Brain microvascular endothelial cell (primary cell): ENCODE results near the gene CADM2.

Experiments used
- DNase-seq: peaks from one replicate; pipeline ENCODE4 v3.0.0-alpha.2; 2020
- H3K27ac ChIP-seq: fragments of 250-450 bp; sonication (Bioruptor Pico); 2 replicates; pipeline ENCODE4 v1.5.1; 2020; ENCODE audit warnings: mild to moderate bottlenecking, moderate library complexity
- H3K27me3 ChIP-seq: fragments of 250-450 bp; sonication (Bioruptor Pico); replicated peaks from 2 replicates; pipeline ENCODE4 v1.5.1; 2020; ENCODE audit warnings: mild to moderate bottlenecking
- H3K36me3 ChIP-seq: fragments of 250-450 bp; sonication (Bioruptor Pico); replicated peaks from 2 replicates; pipeline ENCODE4 v1.5.1; 2020; ENCODE audit warnings: mild to moderate bottlenecking
- H3K4me3 ChIP-seq: 2 replicates; pipeline ENCODE4 v1.5.1; 2011; ENCODE audit warnings: low read depth, mild to moderate bottlenecking, control low read depth, low read length, moderate library complexity
- in situ Hi-C: cut with HindIII; loops from 2 replicates; pipeline ENCODE4 v1.10.0; 2017; ENCODE audit warnings: low sequenced_read_pairs, low pct_ligation_motif_present
- TF ChIP-seq, protein P1 (sequence below): IDR thresholded peaks from 2 replicates; pipeline ENCODE4 v1.5.1; 2011; ENCODE audit warnings: low read depth, mild to moderate bottlenecking, moderate library complexity, low read length, control low read depth, inconsistent platforms; ENCODE audit errors: missing control alignments

CADM2 gene

DNA sequence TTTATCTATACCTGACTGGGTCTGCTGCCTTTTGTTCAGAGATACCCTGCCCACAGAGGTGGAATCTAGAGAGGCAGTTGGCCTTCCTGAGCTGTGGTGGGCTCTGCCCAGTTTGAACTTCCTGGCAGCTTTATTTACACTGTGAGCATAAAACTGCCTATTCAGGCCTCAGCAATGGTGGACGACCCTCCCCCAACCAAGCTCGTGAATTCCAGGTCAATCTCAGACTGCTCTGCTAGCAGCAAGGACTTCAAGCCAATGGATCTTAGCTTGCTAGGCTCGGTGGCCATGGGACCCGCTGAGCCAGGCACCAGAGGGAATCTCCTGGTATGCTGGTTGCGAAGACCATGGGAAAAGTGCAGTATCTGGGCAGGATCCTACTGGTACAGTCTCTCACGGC lies 270.2 kb downstream of the CADM2 start:
- H3K27me3 ChIP-seq, result no peaks in the 10 kb centered on the region
- in situ Hi-C loops, result no loop called here
- TF ChIP-seq, protein P1, sequence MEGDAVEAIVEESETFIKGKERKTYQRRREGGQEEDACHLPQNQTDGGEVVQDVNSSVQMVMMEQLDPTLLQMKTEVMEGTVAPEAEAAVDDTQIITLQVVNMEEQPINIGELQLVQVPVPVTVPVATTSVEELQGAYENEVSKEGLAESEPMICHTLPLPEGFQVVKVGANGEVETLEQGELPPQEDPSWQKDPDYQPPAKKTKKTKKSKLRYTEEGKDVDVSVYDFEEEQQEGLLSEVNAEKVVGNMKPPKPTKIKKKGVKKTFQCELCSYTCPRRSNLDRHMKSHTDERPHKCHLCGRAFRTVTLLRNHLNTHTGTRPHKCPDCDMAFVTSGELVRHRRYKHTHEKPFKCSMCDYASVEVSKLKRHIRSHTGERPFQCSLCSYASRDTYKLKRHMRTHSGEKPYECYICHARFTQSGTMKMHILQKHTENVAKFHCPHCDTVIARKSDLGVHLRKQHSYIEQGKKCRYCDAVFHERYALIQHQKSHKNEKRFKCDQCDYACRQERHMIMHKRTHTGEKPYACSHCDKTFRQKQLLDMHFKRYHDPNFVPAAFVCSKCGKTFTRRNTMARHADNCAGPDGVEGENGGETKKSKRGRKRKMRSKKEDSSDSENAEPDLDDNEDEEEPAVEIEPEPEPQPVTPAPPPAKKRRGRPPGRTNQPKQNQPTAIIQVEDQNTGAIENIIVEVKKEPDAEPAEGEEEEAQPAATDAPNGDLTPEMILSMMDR, result no peak

DNA sequence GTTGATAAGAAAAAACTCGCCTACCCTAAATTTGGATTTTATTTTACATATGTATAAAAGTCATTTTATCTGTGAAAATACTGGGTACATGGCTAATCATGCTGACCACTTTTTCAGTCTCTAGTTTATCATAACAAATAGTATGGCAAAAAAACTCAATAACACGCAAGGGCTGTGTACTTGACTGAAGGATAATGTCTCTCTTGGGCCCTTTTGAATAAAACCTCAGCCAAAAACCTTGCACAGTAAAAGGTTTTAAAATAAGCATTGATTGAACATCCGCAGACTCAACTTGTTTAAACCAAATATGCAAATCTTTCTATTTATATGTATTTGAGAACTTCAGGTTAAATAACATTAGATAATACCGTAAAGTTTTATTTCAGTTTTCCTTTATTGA lies 285.3 kb downstream of the CADM2 start:
- Histone ChIP-seq H3K27me3 (no peaks in the 10 kb centered on the region), H3K36me3 (no peaks in the 10 kb centered on the region), H3K4me3 (no peak overlapping the region), H3K27ac (no peak overlapping the region)
- no peak for DNase-seq
- in situ Hi-C loops, result no loop called here
- TF ChIP-seq, protein P1, result no peak

More for the DNA sequence above, 270.2 kb downstream of the CADM2 start:
- no peak overlapping the region for H3K4me3 ChIP-seq
- DNase-seq, result no peak
- no peaks in the 10 kb centered on the region for H3K36me3 ChIP-seq
- H3K27ac ChIP-seq, result no peak overlapping the region

DNA sequence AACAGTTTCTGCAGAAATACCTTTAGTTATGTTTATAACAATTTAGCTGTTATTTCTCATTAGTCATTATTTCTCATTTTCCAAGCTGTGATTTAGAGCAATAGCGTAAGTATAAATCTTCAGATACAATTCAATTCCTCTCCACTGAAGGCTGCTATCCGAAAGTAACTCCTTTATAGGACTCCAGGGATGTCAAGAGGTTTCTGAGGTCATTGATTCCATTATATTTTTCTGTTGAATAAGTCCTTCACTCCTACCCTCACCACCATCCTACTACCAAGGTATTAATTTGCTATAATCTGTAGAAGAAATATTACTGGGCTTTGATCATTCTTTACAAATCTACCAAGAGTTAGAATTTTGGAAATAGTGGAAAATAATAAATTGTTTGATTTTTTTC lies 285.7 kb downstream of the CADM2 start:
- TF ChIP-seq, protein P1, result no peak
- Histone ChIP-seq H3K27me3 (no peaks in the 10 kb centered on the region), H3K4me3 (no peak overlapping the region)

DNA sequence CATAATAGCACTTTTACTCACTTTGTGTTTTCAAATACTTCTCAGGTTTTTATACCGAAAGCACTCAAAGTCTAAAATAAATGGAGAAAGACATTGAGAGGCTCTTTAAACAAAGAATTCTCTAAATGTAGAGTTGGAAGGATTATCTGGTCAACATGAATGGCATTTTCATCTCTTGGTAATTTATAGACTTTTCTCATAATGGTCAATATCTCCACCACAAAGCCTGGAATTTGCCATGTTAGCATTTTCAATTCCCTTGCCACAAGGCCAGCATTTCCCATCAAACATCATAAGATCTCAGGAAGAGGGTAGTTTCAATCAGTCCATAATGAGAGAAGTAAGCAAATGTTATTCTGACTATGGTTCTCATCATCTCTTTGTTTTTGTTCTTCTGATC lies 293.0 kb downstream of the CADM2 start:
- no peak for DNase-seq
- Histone ChIP-seq H3K27me3 (no peaks in the 10 kb centered on the region), H3K27ac (no peak overlapping the region), H3K36me3 (no peaks in the 10 kb centered on the region), H3K4me3 (no peak overlapping the region)
- TF ChIP-seq, protein P1, result no peak
- in situ Hi-C loops, result no loop called here

More for the DNA sequence above, 285.7 kb downstream of the CADM2 start:
- no peak for DNase-seq
- no peaks in the 10 kb centered on the region for H3K36me3 ChIP-seq
- in situ Hi-C loops, result no loop called here
- H3K27ac ChIP-seq, result no peak overlapping the region

DNA sequence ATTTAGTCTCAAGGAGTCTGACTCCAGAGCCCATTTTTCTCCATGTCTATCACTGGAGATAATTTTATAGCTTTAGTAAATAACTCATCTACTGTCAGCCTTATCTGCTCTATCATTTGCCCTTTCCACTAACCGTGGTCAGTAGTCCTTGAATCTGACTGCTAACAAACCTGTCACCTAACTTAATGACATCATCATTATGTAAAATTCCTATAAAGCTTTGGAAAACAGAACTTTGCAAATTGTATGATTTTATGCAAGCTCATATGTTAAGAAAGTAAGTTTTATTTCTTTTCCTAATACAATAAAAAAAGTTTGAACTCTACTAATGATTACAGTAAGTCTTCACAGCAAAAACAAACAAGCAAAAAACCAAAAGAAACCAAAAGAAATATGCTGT lies 293.9 kb downstream of the CADM2 start:
- H3K27me3 ChIP-seq, result no peaks in the 10 kb centered on the region
- H3K4me3 ChIP-seq, result no peak overlapping the region
- in situ Hi-C loops, result no loop called here
- TF ChIP-seq, protein P1, result no peak
- H3K36me3 ChIP-seq, result no peaks in the 10 kb centered on the region
- no peak for DNase-seq
- H3K27ac ChIP-seq, result no peak overlapping the region

DNA sequence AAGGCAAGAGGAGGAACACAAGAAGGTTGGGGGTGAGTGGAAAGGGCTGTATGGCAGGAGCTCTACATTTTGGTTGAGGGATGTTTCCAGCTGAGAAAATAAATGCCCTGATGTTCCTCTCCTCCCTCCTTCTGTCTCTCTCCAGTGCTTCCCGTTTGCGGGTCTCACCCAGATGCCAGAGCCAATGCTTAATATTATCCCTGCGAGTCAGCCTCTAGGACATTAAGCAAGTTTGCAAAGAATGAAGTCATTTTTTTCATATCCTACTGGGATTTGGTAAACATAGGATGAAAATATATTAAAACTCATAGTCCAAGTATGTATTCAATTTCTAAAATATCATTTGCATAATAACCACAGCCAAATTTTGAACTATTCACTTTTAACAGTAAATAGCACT lies 295.9 kb downstream of the CADM2 start:
- no peak overlapping the region for H3K27ac ChIP-seq
- DNase-seq, result no peak
- no peak overlapping the region for H3K4me3 ChIP-seq
- no peaks in the 10 kb centered on the region for H3K36me3 ChIP-seq
- in situ Hi-C loops, result no loop called here
- TF ChIP-seq, protein P1, result no peak
- no peaks in the 10 kb centered on the region for H3K27me3 ChIP-seq
